Occipital lobe (tissue), 2 donors: ENCODE data around the gene HTR4. TPM values are rescaled to one million over a fixed set of nuclear protein-coding genes. Genes with fewer than 3 reads are reported as not detected.
A peak's percentile ranks its signal among the peaks of the same experiment; 100 is the strongest.

ENCODE experiments used
- DNase-seq: peaks from one replicate; lab custom pipeline; 2025; lab: John Stamatoyannopoulos, UW
- total RNA-seq: library from RNA; depleted of rRNA; stranded (reverse); fragments of >200 nt; gene quantifications from one replicate; pipeline ENCODE4 v1.2.3, GENCODE V29; 2014

The HTR4 gene
- total RNA-seq, 1 donor from 2014 or later = 0.16 TPM

- DNase-seq = no peak
These were observed 11.1 kb upstream of the HTR4 start for GRCh38 chr5:148665431-148665830.

GRCh38 chr5:148663509-148663908 is 9.2 kb upstream of the HTR4 start:
- no peak for DNase-seq

GRCh38 chr5:148660346-148660660 is 6.0 kb upstream of the HTR4 start:
- DNase-seq = no peak

GRCh38 chr5:148659641-148660345 is 5.5 kb upstream of the HTR4 start:
- DNase-seq = no peak

GRCh38 chr5:148653291-148653835 is 964 bp downstream of the HTR4 start:
- DNase-seq = peak; percentile 12

GRCh38 chr5:148651528-148651927 is 2.8 kb downstream of the HTR4 start:
- DNase-seq = no peak

- DNase-seq = no peak
These were observed 8.8 kb downstream of the HTR4 start for GRCh38 chr5:148645527-148645926.

GRCh38 chr5:148641735-148642134 is 12.6 kb downstream of the HTR4 start:
- DNase-seq = no peak

GRCh38 chr5:148640471-148640870 is 13.9 kb downstream of the HTR4 start:
- DNase-seq = no peak

GRCh38 chr5:148639081-148639480 is 15.2 kb downstream of the HTR4 start:
- no peak for DNase-seq

- no peak for DNase-seq
These were observed 18.0 kb downstream of the HTR4 start for GRCh38 chr5:148636353-148636752.

GRCh38 chr5:148635321-148636083 is 18.8 kb downstream of the HTR4 start:
- no peak for DNase-seq

GRCh38 chr5:148633067-148633377 is 21.3 kb downstream of the HTR4 start:
- DNase-seq = no peak

GRCh38 chr5:148632255-148633066 is 21.9 kb downstream of the HTR4 start:
- DNase-seq = no peak

GRCh38 chr5:148626986-148627385 is 27.3 kb downstream of the HTR4 start:
- no peak for DNase-seq

- DNase-seq = no peak
These were observed 28.2 kb downstream of the HTR4 start for GRCh38 chr5:148626081-148626613.

GRCh38 chr5:148625250-148625649 is 29.1 kb downstream of the HTR4 start:
- DNase-seq = no peak

- DNase-seq = no peak
These were observed 30.6 kb downstream of the HTR4 start for GRCh38 chr5:148623741-148624140.

GRCh38 chr5:148623101-148623500 is 31.2 kb downstream of the HTR4 start:
- DNase-seq = no peak

- no peak for DNase-seq
These were observed 33.6 kb downstream of the HTR4 start for GRCh38 chr5:148620696-148621095.

- DNase-seq = no peak
These were observed 34.2 kb downstream of the HTR4 start for GRCh38 chr5:148620091-148620490.

- no peak for DNase-seq
These were observed 34.8 kb downstream of the HTR4 start for GRCh38 chr5:148619484-148619883.
